Measurements from ENCODE around the gene MOB3B.

DNA sequence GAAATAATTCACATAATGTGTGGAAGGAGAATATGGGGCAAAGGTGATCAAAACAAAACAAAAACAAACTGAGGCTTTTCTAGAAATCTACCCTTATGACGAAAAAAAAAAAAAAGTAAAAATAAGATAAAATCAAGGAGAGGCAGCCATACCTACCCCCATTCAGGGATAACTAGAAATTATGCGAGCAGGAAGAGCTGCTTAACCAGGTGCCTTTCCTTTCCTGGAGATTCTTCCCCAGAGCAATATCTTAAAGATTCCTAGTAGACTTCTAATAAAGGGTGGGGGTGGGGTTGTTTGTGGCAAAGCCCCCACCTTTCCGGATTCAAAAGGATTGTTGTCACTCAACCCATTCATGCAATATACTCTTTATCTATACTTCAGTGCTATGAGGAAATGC is 117.5 kb downstream of the MOB3B start:
- no peak for TF ChIP-seq JUNB (CRISPR knock-in tag; IDR thresholded peaks at IDR 0.05; ENCODE audit: borderline replicate concordance)
- no peak for TF ChIP-seq GTF3A (CRISPR knock-in tag; conservative IDR thresholded peaks at IDR 0.05)
- TF ChIP-seq EZH2 (conservative IDR thresholded peaks at IDR 0.05; ENCODE audit: low read depth, low read length) = no peak
- TF ChIP-seq, protein P1, sequence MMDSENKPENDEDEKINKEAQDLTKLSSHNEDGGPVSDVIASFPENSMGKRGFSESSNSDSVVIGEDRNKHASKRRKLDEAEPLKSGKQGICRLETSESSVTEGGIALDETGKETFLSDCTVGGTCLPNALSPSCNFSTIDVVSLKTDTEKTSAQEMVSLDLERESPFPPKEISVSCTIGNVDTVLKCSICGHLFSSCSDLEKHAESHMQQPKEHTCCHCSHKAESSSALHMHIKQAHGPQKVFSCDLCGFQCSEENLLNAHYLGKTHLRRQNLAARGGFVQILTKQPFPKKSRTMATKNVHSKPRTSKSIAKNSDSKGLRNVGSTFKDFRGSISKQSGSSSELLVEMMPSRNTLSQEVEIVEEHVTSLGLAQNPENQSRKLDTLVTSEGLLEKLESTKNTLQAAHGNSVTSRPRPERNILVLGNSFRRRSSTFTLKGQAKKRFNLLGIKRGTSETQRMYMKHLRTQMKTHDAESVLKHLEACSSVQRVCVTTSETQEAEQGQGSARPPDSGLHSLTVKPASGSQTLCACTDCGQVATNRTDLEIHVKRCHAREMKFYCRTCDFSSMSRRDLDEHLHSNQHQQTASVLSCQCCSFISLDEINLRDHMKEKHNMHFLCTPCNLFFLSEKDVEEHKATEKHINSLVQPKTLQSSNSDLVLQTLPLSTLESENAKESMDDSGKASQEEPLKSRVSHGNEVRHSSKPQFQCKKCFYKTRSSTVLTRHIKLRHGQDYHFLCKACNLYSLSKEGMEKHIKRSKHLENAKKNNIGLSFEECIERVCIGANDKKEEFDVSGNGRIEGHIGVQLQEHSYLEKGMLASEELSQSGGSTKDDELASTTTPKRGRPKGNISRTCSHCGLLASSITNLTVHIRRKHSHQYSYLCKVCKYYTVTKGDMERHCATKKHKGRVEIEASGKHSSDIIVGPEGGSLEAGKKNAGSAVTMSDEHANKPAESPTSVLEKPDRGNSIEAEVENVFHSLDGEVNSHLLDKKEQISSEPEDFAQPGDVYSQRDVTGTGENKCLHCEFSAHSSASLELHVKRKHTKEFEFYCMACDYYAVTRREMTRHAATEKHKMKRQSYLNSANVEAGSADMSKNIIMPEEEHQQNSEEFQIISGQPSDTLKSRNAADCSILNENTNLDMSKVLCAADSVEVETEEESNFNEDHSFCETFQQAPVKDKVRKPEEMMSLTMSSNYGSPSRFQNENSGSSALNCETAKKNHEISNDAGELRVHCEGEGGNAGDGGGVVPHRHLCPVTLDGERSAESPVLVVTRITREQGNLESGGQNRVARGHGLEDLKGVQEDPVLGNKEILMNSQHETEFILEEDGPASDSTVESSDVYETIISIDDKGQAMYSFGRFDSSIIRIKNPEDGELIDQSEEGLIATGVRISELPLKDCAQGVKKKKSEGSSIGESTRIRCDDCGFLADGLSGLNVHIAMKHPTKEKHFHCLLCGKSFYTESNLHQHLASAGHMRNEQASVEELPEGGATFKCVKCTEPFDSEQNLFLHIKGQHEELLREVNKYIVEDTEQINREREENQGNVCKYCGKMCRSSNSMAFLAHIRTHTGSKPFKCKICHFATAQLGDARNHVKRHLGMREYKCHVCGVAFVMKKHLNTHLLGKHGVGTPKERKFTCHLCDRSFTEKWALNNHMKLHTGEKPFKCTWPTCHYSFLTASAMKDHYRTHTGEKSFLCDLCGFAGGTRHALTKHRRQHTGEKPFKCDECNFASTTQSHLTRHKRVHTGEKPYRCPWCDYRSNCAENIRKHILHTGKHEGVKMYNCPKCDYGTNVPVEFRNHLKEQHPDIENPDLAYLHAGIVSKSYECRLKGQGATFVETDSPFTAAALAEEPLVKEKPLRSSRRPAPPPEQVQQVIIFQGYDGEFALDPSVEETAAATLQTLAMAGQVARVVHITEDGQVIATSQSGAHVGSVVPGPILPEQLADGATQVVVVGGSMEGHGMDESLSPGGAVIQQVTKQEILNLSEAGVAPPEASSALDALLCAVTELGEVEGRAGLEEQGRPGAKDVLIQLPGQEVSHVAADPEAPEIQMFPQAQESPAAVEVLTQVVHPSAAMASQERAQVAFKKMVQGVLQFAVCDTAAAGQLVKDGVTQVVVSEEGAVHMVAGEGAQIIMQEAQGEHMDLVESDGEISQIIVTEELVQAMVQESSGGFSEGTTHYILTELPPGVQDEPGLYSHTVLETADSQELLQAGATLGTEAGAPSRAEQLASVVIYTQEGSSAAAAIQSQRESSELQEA (CRISPR knock-in tag; IDR thresholded peaks at IDR 0.05; ENCODE audit: not compliant biosample characterization) = no peak
- no peak for TF ChIP-seq TRIM24 (CRISPR knock-in tag; IDR thresholded peaks at IDR 0.05)
- TF ChIP-seq, protein P2, sequence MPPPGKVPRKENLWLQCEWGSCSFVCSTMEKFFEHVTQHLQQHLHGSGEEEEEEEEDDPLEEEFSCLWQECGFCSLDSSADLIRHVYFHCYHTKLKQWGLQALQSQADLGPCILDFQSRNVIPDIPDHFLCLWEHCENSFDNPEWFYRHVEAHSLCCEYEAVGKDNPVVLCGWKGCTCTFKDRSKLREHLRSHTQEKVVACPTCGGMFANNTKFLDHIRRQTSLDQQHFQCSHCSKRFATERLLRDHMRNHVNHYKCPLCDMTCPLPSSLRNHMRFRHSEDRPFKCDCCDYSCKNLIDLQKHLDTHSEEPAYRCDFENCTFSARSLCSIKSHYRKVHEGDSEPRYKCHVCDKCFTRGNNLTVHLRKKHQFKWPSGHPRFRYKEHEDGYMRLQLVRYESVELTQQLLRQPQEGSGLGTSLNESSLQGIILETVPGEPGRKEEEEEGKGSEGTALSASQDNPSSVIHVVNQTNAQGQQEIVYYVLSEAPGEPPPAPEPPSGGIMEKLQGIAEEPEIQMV (CRISPR knock-in tag; IDR thresholded peaks at IDR 0.05; ENCODE audit: low read depth) = no peak
- no peak for TF ChIP-seq POLR2A (IDR thresholded peaks at IDR 0.05; ENCODE audit: insufficient read depth in 1 of 2, low read depth in 2 of 2, low read length in 2 of 2)
- TF ChIP-seq KDM2A (CRISPR knock-in tag; IDR thresholded peaks at IDR 0.05; ENCODE audit: borderline replicate concordance, low read depth) = no peak

All from HepG2 (cell line).